GM12878 (cell line): ENCODE results near the gene CELSR3. TPM values are rescaled to one million over a fixed set of nuclear protein-coding genes. Genes with fewer than 3 reads are reported as not detected.

Experiments used
- ATAC-seq: fragments of 200-7000 bp; cut with Tn5 transposase; 3 replicates; pipeline ENCODE4 v1.9.1; 2020; ENCODE audit warnings: mild to moderate bottlenecking, moderate library complexity
- BruUV-seq: library from RNA; stranded (reverse); fragments of 400-500 nt; replicated peaks from 2 replicates; lab custom pipeline; 2021; lab: Mats Ljungman, UMichigan
- CTCF ChIA-PET: fragments of 300-600 bp; sonication (Branson Sonifier 250); formaldehyde crosslinking; extraction: SDS; loops from one replicate; lab custom pipeline; 2021; ENCODE audit warnings: inconsistent platforms; lab: Yijun Ruan, JAX
- POLR2A ChIA-PET: fragments of 350-600 bp; formaldehyde crosslinking; extraction: SDS; loops from one replicate; lab custom pipeline; 2021; ENCODE audit warnings: inconsistent platforms; lab: Charles Lee
- RAD21 ChIA-PET: fragments of 300-600 bp; sonication (Branson Sonifier 250); formaldehyde crosslinking; loops from one replicate; lab custom pipeline; 2023; ENCODE audit warnings: antibody characterized with exemption; ENCODE audit not compliant: unreplicated experiment; lab: Charles Lee
- SMC1A ChIA-PET: fragments of 300-600 bp; sonication (Branson Sonifier 250); formaldehyde crosslinking; loops from one replicate; lab custom pipeline; 2023; ENCODE audit not compliant: unreplicated experiment, uncharacterized antibody; lab: Charles Lee
- DNase-seq: peaks from one replicate; pipeline ENCODE4 v3.0.0-alpha.2; 2011; ENCODE audit warnings: low read depth, low spot score
- FAIRE-seq: peaks from 3 replicates; lab custom pipeline; 2011; peaks lifted over from hg19 to GRCh38; lab: Jason Lieb, UNC
- H2AFZ ChIP-seq: 2 replicates; pipeline ENCODE4 v1.6.0; 2011; ENCODE audit warnings: low read depth, low read length, control low read depth; ENCODE audit not compliant: control insufficient read depth
- H3K27ac ChIP-seq: 2 replicates; pipeline ENCODE4 v1.5.1; 2011; ENCODE audit warnings: control low read depth; ENCODE audit not compliant: control insufficient read depth, insufficient read depth
- H3K27me3 ChIP-seq, 2 experiments: replicated peaks in 1 of 2; 2 replicates each; pipeline versions ENCODE4 v1.6.0 to v1.6.1; 2011; ENCODE audit warnings: low read length in 1 of 2; ENCODE audit not compliant: control insufficient read depth in 2 of 2, insufficient read depth in 2 of 2
- H3K36me3 ChIP-seq, 2 experiments: 2 replicates each; pipeline ENCODE4 v1.5.1; 2011; ENCODE audit warnings: low read length in 1 of 2; ENCODE audit not compliant: control insufficient read depth in 2 of 2, insufficient read depth in 2 of 2
- H3K4me1 ChIP-seq: 2 replicates; pipeline ENCODE4 v1.6.1; 2011; ENCODE audit warnings: mild to moderate bottlenecking, low read length, moderate library complexity, mixed read lengths; ENCODE audit not compliant: control insufficient read depth, insufficient read depth
- H3K4me2 ChIP-seq: 2 replicates; pipeline ENCODE4 v1.6.0; 2011; ENCODE audit warnings: control low read depth; ENCODE audit not compliant: control insufficient read depth, insufficient read depth
- H3K4me3 ChIP-seq: fragments of 200-600 bp; sonication (generic); 2 replicates; pipeline ENCODE4 v1.5.1; 2016
- H3K79me2 ChIP-seq: 2 replicates; pipeline ENCODE4 v1.6.0; 2011; ENCODE audit warnings: low read length; ENCODE audit not compliant: control insufficient read depth, insufficient read depth
- H3K9ac ChIP-seq: 2 replicates; pipeline ENCODE4 v1.8.0; 2011; ENCODE audit warnings: low read length, control low read depth, mixed read lengths; ENCODE audit not compliant: control insufficient read depth, insufficient read depth
- H3K9me3 ChIP-seq: replicated peaks from 3 replicates; pipeline ENCODE4 v1.5.1; 2011; ENCODE audit warnings: mild to moderate bottlenecking, low read length; ENCODE audit not compliant: control insufficient read depth, insufficient read depth
- H4K20me1 ChIP-seq: 2 replicates; pipeline ENCODE4 v1.6.0; 2011; ENCODE audit not compliant: control insufficient read depth, insufficient read depth
- ATF7 ChIP-seq: fragments of 450-650 bp; IDR thresholded peaks from 2 replicates; pipeline ENCODE4 v1.6.1; 2016; ENCODE audit warnings: low read depth, mild to moderate bottlenecking
- CEBPB ChIP-seq, 2 experiments: fragments of 150-350 bp in 1 of 2; IDR thresholded peaks; 2 replicates each; pipeline ENCODE4 v1.6.1; 2012 to 2014; ENCODE audit warnings: low read depth in 2 of 2, low read length in 2 of 2, borderline replicate concordance in 1 of 2, inconsistent platforms in 1 of 2
- GATAD2B ChIP-seq: fragments of 450-650 bp; conservative IDR thresholded peaks from 2 replicates; pipeline ENCODE4 v1.6.1; 2017; ENCODE audit warnings: low read depth, mild to moderate bottlenecking, moderate library complexity
- KDM1A ChIP-seq: fragments of 200-600 bp; sonication (generic); IDR thresholded peaks from 2 replicates; pipeline ENCODE4 v1.6.1; 2016; ENCODE audit warnings: borderline replicate concordance
- KLF5 ChIP-seq: fragments of 450-650 bp; IDR thresholded peaks from 2 replicates; pipeline ENCODE4 v1.6.1; 2014; ENCODE audit warnings: mild to moderate bottlenecking; ENCODE audit not compliant: partially characterized antibody
- MEF2A ChIP-seq: IDR thresholded peaks from 2 replicates; pipeline ENCODE4 v1.6.1; 2011; ENCODE audit warnings: low read depth, mild to moderate bottlenecking, low read length, moderate library complexity; ENCODE audit not compliant: insufficient read depth
- MYB ChIP-seq: fragments of 150-350 bp; IDR thresholded peaks from 2 replicates; pipeline ENCODE4 v1.6.1; 2014; ENCODE audit warnings: mild to moderate bottlenecking, low read depth, low read length, borderline replicate concordance
- NRF1 ChIP-seq: conservative IDR thresholded peaks from 2 replicates; pipeline ENCODE4 v1.6.1; 2011; ENCODE audit warnings: mild to moderate bottlenecking, low read depth, low read length, improper control_type of control experiment
- PAX5 ChIP-seq: IDR thresholded peaks from 2 replicates; pipeline ENCODE4 v1.6.1; 2011; ENCODE audit warnings: low read depth, low read length, borderline replicate concordance
- RELA ChIP-seq: fragments of 450-650 bp; IDR thresholded peaks from 2 replicates; pipeline ENCODE4 v1.8.0; 2014; ENCODE audit warnings: borderline replicate concordance; ENCODE audit not compliant: partially characterized antibody
- YY1 ChIP-seq: IDR thresholded peaks from 2 replicates; pipeline ENCODE4 v1.6.1; 2011; ENCODE audit warnings: low read depth, mild to moderate bottlenecking, low read length
- WGBS: methylation state at CpG from one replicate; pipeline ENCODE4 v1.1.6; 2016; ENCODE audit warnings: low lambda C conversion rate; ENCODE audit not compliant: insufficient replicate concordance, insufficient coverage; ENCODE audit errors: missing lambda C conversion rate; 5-methylcytosine and 5-hydroxymethylcytosine counted together
- in situ Hi-C: fragments of 300-500 bp; cut with MboI; formaldehyde crosslinking; loops from 9 replicates; pipeline ENCODE4 v1.14.3; 2018; ENCODE audit warnings: mixed read lengths
- intact Hi-C: fragments of 100-400 bp; cut with micrococcal nuclease; formaldehyde crosslinking; loops from one replicate; pipeline ENCODE4 v1.14.2; 2022; ENCODE audit not compliant: unreplicated experiment
- polyA plus RNA-seq, 11 experiments: library from polyadenylated mRNA; depleted of rRNA in 4 of 11; unstranded in 6 of 11; stranded (reverse) in 5 of 11; fragments of >200 nt; fragmentation: Nextera tagmentation in 4 of 11; fragmentation: Illumina TruSeq in 1 of 11; extraction: Ambion mirVana in 4 of 11; extraction: Trizol in 1 of 11; gene quantifications; 1 replicate in 1 of 11; 2 replicates in 10 of 11; pipeline versions ENCODE4 v1.2.1 to v1.2.3, GENCODE V29; 2011 to 2016; ENCODE audit warnings: inconsistent platforms in 2 of 11, missing spikeins in 2 of 11, low read depth in 1 of 11
- total RNA-seq, 4 experiments: library from RNA; depleted of rRNA in 3 of 4; stranded (reverse); fragments of >200 nt in 3 of 4; fragmentation: Illumina TruSeq in 1 of 4; extraction: Trizol in 1 of 4; gene quantifications; 2 replicates each; pipeline versions ENCODE4 v1.2.1 to v1.2.3, GENCODE V29; 2013 to 2021
- TF ChIP-seq, protein P1 (sequence below): fragments of 450-650 bp; formaldehyde crosslinking; IDR thresholded peaks from 2 replicates; pipeline ENCODE4 v1.4.0; 2020; ENCODE audit warnings: mild to moderate bottlenecking, moderate library complexity

Gene CELSR3
- total and polyA plus RNA-seq, 10 of the 15 experiments (the other 5 are each of a cell fraction or from before 2014, with no cell fraction given): 0.08 to 1.6 (median 0.57) TPM

DNA sequence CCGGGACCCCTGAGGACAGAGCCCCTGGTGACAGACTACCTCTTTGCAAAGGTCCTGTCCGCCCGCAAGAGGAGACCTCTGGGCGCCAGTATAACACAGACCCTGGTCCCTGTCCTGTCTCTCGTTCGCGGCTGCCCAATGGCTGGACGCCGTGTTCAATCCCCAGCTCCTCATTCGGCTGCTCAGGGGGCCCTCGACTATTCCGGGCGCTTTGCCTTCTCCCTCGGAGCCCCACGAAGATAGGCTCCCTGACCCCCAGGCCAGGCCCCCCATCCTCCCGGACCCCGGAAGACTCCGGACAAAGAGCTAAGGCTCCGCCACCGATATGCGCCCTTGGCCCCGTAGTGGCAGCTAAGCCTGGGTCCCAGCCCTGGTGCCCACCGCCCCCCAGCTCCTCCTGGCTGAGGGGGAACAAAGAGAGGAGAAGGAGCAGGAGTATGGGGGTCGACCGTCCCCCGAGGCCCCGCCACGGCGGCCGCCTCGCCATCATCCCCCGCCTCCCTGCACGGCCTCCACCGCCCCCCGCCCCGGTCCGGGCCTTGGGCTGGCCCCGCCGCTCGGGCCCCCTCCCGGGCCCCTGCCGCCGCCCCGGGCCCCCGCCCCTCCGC lies 437 bp downstream of the CELSR3 start:
- no peak for DNase-seq
- peaks cover 9% of the 10 kb centered on the region for H3K4me1 ChIP-seq

More for the DNA sequence above, 437 bp downstream of the CELSR3 start:
- intact Hi-C loops (loop anchor here (2.0 kb wide), 1 partner anchor 27 kb away; the partner anchor contains the start of gene SLC26A6), in situ Hi-C loops (no loop called here)
- no TSS peak for BruUV-seq
- H2AFZ ChIP-seq: no peak overlapping the region
- ATAC-seq: no peak
- ChIA-PET CTCF (interaction anchor here (1.1 to 2.2 kb wide), 3 partner anchors 22 to 77 kb away, joined by 3 to 10 read pairs (median 8); partner anchors contain the start of gene SLC26A6), RAD21 (interaction anchor here (1.1 kb wide), 1 partner anchor 27 kb away, joined by 3 read pairs; the partner anchor contains the start of gene SLC26A6), POLR2A (interaction anchor here (0.5 to 1.1 kb wide), 2 partner anchors 233 to 432 kb away, joined by 3 to 5 read pairs; partner anchors contain the start of gene QRICH1), SMC1A (interaction anchor here (1.3 to 1.4 kb wide), 2 partner anchors 22 to 104 kb away, joined by 4 read pairs; no protein-coding TSS in a partner anchor)
- H3K9ac ChIP-seq: no peak overlapping the region
- WGBS: 30% methylated on average over 17 of the region's 46 CpGs
- H3K4me2 ChIP-seq: peak overlapping the region; percentile 38; the same call in 1 of the 2 replicates
- H3K27me3 ChIP-seq: peaks cover 0 to 3% of the 10 kb centered on the region in 2 experiments; a peak in 1 of 4 replicates
- H4K20me1 ChIP-seq: no peaks in the 10 kb centered on the region
- H3K4me3 ChIP-seq: no peak overlapping the region
- TF ChIP-seq GATAD2B (no peak), KDM1A (no peak), ATF7 (no peak), YY1 (no peak), RELA (no peak), NRF1 (no peak), MYB (no peak), MEF2A (no peak), PAX5 (no peak), KLF5 (no peak), CEBPB (IDR thresholded peaks at IDR 0.05; ENCODE audit: borderline replicate concordance in 1 of 2, low read depth in 2 of 2, low read length in 2 of 2) (no peak)
- TF ChIP-seq, protein P1, sequence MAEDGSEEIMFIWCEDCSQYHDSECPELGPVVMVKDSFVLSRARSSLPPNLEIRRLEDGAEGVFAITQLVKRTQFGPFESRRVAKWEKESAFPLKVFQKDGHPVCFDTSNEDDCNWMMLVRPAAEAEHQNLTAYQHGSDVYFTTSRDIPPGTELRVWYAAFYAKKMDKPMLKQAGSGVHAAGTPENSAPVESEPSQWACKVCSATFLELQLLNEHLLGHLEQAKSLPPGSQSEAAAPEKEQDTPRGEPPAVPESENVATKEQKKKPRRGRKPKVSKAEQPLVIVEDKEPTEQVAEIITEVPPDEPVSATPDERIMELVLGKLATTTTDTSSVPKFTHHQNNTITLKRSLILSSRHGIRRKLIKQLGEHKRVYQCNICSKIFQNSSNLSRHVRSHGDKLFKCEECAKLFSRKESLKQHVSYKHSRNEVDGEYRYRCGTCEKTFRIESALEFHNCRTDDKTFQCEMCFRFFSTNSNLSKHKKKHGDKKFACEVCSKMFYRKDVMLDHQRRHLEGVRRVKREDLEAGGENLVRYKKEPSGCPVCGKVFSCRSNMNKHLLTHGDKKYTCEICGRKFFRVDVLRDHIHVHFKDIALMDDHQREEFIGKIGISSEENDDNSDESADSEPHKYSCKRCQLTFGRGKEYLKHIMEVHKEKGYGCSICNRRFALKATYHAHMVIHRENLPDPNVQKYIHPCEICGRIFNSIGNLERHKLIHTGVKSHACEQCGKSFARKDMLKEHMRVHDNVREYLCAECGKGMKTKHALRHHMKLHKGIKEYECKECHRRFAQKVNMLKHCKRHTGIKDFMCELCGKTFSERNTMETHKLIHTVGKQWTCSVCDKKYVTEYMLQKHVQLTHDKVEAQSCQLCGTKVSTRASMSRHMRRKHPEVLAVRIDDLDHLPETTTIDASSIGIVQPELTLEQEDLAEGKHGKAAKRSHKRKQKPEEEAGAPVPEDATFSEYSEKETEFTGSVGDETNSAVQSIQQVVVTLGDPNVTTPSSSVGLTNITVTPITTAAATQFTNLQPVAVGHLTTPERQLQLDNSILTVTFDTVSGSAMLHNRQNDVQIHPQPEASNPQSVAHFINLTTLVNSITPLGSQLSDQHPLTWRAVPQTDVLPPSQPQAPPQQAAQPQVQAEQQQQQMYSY (CRISPR knock-in tag): no peak
- no peak for FAIRE-seq
- H3K79me2 ChIP-seq: no peaks in the 10 kb centered on the region
- H3K9me3 ChIP-seq: no peaks in the 10 kb centered on the region; the same call in 1 of the 3 replicates
- no peak overlapping the region for H3K27ac ChIP-seq
- H3K36me3 ChIP-seq: no peaks in the 10 kb centered on the region
